ENCODE measurements around the gene SGMS1.
"Not testable (repeated sequence)": the region's sequence is repeated elsewhere in the genome, so short reads cannot be mapped to it uniquely, and the experiment has no call there.

SGMS1 gene

GRCh38 chr10:50432211-50433009 lies 191.3 kb downstream of the SGMS1 start:
- no peak for TF ChIP-seq CTCF (IDR thresholded peaks at IDR 0.05; ENCODE audit: low read length, missing control alignments)
- no peak for DNase-seq (ENCODE audit: low read depth)
- H3K4me3 ChIP-seq (replicated peaks; ENCODE audit: low read depth, low read length), result no peak overlapping the region

- no peak overlapping the region for H3K4me3 ChIP-seq (replicated peaks; ENCODE audit: low read depth, low read length)
- DNase-seq (ENCODE audit: low read depth), result no peak
- TF ChIP-seq CTCF (IDR thresholded peaks at IDR 0.05; ENCODE audit: low read length, missing control alignments), result no peak
These were observed 192.0 kb downstream of the SGMS1 start for GRCh38 chr10:50431791-50432190.

- DNase-seq (ENCODE audit: low read depth), result peak; percentile 78
- no peak overlapping the region for H3K4me3 ChIP-seq (replicated peaks; ENCODE audit: low read depth, low read length)
- TF ChIP-seq CTCF (IDR thresholded peaks at IDR 0.05; ENCODE audit: low read length, missing control alignments), result no peak
These were observed 192.6 kb downstream of the SGMS1 start for GRCh38 chr10:50431133-50431532.

- DNase-seq (ENCODE audit: low read depth), result no peak
- H3K4me3 ChIP-seq (replicated peaks; ENCODE audit: low read depth, low read length), result no peak overlapping the region
- TF ChIP-seq CTCF (IDR thresholded peaks at IDR 0.05; ENCODE audit: low read length, missing control alignments), result no peak
These were observed 197.3 kb downstream of the SGMS1 start for GRCh38 chr10:50426485-50426884.

GRCh38 chr10:50425215-50425614 lies 198.5 kb downstream of the SGMS1 start:
- H3K4me3 ChIP-seq (replicated peaks; ENCODE audit: low read depth, low read length); DNase-seq (ENCODE audit: low read depth): not testable (repeated sequence)

- H3K4me3 ChIP-seq (replicated peaks; ENCODE audit: low read depth, low read length), result no peak overlapping the region
- no peak for DNase-seq (ENCODE audit: low read depth)
- TF ChIP-seq CTCF (IDR thresholded peaks at IDR 0.05; ENCODE audit: low read length, missing control alignments), result no peak
These were observed 200.3 kb downstream of the SGMS1 start for GRCh38 chr10:50423448-50423847.

GRCh38 chr10:50422259-50422658 lies 201.5 kb downstream of the SGMS1 start:
- no peak for TF ChIP-seq CTCF (IDR thresholded peaks at IDR 0.05; ENCODE audit: low read length, missing control alignments)
- no peak overlapping the region for H3K4me3 ChIP-seq (replicated peaks; ENCODE audit: low read depth, low read length)
- DNase-seq (ENCODE audit: low read depth), result no peak

Measured in fibroblast of pulmonary artery (primary cell).